DMS79 (cell line): ENCODE measurements around the gene COQ9.
"Not testable (repeated sequence)": the region's sequence is repeated elsewhere in the genome, so short reads cannot be mapped to it uniquely, and the experiment has no call there.

ENCODE experiments used
- DNase-seq: peaks from one replicate; lab custom pipeline; 2025; lab: John Stamatoyannopoulos, UW

The COQ9 gene

DNA sequence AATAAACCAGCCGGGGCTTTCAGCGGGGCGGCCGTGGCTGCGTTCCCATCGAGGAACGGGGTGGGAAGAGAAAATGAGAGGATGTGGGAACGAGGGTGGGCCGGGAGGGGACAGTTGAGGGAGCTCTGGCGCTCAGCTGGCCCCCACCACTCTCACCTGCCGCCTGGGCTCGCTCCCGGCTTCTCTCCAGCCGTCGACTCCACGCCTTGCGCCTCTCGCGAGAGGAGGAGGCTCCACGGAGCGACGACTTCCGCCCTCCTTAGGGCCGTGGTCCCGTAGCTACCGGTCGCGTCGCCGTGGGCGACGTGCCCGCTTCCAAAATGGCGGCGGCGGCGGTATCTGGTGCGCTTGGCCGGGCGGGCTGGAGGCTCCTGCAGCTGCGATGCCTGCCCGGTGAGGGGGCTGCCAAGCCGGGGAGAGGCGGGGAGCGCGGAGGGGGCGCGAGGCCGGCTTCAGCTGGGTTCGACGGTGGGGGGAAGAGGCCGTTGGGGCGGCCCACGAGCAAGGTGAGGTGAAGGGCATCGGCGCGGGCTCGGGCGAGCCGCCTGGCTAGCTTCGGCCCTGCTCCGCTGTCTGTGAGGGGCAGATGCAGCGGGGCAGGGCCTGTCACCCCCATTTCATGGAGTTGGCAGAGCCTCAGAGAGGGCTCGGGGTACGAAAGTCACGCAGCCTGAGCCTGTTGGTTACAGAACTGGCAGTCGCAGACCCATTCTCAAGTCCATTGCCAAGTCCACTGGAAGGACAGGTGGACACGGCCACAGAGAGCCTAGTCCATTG, at the start of gene COQ9, which contains the start of gene CIAPIN1:
Gene COQ9, plus strand, starts transcription at position 294 of the 777 bp plus-strand sequence. Its CDS starts 27 bp downstream, at position 321.
Gene CIAPIN1, minus strand, starts transcription at position 200 of the 777 bp plus-strand sequence. CDS start 6,457 bp downstream, outside the sequence.
- peak; percentile 57 for DNase-seq

DNA sequence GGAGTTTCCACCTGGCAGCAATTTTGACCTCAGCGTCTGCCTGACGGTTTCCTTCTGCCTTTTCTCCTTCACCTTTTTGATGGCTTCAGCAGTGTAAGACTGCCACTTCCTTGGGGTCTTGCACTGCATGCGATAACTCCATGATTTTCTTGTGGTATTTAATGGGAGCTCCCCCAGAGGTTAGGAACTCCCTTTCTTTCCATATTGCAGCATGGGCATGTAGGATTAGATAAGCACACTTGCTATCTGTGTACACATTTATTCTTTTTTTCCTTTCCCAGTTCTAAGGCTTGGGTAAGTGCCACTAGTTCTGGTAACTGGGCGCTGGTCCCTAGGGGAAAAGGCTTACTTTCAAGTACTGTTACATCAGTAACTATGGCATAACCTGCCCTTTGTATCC, 49.8 kb upstream of the COQ9 start:
- DNase-seq, result not testable (repeated sequence)

DNA sequence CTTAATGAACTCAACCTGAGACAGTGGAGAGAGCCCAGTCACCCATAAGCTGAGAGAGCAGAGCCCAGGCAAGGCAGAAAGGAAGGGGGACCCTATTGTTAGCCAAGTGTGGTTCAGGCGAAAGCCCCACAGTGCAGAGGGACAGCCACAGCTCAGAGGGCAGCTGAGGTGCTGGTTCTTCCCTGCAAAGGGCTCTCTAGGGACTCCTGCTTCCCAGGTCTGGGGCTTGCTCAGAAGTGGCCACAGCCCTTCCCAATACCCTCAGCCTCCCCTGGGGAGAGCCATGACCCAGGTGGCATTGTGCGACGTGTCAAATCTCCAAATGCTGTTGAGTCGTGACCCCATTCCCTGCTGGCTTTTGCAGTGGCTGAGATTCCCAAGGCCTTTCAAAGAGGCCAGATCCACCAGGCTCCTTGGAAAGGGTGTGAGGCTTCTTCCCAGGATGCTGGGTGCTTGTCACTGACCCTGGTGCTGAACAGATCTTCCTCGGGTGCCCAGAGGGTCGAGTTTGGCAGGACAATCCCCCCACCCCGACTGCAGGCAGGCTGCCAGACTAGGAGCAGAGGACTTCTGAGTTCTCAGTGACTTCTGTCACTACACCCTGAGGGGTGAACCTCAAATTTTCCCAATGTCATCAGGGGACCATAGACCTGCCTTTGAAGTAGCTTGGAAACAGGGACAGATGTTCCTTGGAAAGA, 45.2 kb upstream of the COQ9 start:
- DNase-seq, result no peak

DNA sequence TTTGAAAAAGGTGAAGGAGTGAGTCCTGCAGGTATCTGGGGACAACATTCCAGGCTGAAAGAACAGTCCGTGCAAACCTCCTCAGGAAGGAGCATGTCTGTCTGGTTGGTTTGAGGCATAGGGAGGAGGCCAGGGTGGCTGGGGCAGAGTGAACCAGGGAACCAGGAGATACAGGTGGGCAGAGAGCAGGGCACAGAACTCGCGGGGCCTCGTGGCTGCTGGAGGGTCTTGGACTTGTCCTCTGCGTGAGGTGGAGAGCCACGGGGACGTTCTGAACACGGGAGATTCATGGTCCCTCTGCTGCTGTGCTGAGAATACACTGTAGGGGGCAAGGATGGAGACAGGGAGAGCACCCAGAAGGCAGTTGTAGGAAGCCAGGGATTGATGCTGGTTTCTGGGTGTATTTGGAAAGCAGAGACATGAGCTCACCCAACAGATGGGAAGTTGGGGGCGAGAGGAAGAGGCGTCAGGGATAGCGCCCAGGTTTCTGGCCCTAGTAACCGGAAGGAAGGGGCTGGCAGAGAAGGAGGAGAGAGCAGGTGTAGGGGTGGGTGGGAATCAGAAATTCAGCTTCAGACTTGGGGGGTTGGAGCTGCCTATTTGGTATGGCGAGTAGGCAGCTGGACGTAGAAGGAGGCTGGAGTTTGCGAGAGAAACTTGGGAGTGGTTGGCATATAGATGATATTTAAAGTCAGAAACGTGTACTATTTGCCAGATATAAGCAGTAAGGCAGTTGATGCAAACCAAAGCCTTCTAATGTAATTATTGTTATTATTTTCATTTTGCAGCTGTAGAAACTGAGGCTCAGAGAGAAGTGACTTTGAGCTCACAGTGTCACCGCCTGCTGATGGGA, 43.1 kb upstream of the COQ9 start, which contains the start of gene CCL17:
Gene CCL17, plus strand, starts transcription at position 803 of the 853 bp plus-strand sequence. CDS start 9,166 bp downstream, outside the sequence.
- DNase-seq, result no peak

- no peak for DNase-seq
These were observed 42.2 kb upstream of the COQ9 start for GRCh38 chr16:57405097-57405496.

DNA sequence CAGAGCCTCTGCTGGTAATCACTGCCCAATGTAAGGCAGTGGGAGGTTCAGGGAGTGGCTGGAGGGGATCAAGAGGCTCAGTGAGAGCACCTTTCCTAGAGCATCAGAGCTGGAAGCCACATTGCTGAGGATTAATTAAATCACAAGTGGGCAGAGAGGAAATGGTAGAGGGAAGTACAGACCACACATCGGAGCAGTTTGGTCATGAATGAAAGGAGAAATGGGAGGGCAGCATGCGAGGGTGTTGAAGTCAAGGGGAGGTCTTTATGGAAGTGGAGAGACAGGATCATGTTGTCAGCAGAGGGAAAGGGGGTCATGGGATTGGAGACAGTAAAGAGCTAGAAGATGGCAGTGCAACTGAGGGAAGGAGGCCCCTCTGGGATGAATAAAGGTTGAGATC, 40.4 kb upstream of the COQ9 start:
- DNase-seq, result no peak

DNA sequence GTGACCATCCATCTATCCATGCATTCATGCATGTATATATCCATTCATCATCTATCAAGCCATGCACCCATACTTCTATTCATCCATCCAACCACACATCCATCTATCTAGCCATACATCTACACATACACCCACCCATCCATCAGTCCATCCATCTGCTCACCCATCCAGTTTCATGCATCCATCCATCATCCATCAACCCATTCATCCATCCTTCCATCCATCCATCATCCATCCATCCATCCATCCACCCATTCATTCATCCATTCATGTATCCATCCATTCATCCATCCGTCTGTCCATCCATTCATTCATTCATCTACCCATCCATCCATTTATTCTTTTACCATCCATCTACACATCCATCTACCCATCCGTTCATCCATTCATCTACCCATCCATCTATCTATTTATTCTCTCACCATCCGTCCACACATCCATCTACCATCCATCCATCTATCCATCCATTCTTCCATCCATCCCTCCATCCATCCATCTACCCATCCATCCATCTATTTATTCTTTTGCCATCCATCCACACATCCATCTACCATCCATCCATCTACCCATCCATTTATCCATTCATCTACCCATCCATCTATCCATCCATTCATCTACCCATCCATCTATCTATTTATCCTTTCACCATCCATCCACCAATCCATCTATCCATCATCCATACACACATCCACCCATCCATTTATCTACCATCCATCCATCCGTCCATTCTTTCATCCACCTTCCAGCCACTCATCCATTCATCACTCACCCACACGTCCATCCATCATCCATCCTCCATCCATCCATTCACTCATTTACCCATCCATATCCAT, 39.5 kb upstream of the COQ9 start:
- no peak for DNase-seq

- DNase-seq, result no peak
These were observed 38.2 kb upstream of the COQ9 start for GRCh38 chr16:57409065-57409464.

- DNase-seq, result no peak
These were observed 37.2 kb upstream of the COQ9 start for GRCh38 chr16:57409870-57410587.

DNA sequence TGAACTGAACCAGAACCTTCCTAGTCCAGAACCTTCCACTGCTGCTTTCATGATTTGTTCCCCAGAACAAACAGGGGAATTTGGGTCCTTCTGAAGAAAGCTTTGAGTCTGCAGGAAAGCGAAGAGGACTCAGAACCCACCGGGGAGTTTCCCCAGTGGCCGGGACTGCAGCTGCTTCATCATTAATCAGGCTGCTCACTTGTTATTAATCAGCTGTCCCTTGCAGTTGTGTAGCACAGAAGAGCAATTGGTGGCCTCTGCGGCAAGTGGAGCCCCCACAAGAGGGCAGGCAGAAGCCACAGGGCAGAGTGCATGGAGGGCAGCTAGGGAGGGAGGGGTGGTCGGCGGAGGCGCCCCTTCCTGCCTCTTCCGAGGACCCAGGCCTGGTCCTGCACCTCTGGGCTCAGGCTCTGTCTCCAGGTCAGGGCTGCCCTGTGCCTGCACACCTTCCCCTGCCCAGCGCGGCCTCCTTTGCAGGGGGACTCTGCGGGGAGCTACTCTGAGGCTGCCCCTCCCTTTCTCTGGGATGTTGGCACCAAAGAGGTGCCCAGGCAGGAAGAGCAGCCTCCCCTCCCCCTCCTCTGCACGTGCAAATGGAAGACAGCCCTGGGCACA, 35.8 kb upstream of the COQ9 start:
- DNase-seq, result no peak

DNA sequence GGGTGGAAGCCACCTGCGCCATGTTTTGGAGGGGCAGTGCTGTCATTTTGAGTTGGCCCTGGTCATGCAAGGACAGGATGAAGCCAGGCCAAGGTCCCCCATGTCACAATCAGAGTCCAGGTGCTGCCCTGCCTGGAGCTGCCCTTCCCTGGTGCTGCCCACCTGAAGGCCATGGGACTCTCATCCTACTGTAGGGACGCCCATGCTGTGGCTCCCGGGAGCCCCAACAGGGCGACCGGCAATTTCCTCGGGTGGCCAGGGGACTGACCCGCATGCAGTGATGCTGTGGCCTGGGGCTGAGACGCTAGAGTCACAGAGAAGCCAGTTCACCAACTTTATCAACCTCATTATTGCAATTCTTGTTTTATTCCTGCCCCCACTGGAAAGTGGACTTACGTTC, 34.7 kb upstream of the COQ9 start:
- no peak for DNase-seq

DNA sequence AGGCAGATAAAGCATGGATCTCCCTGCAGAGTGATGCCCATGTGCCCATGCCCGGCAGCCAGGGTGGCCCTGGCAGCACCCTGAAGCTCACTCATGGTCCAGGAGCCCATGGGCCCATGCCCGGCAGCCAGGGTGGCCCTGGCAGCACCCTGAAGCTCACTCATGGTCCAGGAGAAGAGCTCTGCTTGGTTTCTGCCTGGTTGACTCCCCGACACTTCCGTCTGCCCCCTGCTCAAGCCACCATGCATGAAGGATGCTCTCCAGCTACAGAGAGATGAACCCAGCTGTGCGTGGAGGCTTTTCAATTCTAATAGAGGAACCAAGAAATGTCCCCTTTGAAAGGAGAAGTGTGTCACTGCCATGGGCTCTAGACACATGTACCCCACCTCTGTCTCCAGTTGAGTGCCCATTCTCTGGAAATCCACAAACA, 34.0 kb upstream of the COQ9 start:
- no peak for DNase-seq

DNA sequence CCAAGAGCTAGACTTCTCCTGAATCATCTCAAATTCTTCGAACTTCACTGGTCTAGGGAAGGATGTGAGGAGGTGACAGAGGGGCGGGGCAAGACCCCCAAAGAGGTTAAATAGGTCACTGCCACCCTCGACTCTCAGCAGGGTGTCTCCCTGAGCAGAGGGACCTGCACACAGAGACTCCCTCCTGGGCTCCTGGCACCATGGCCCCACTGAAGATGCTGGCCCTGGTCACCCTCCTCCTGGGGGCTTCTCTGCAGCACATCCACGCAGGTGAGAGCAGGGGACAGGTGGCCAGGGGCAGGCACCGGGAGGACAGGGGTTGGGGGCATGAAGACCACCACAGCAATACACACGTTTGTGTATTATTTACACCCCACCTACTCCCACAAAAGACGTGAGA, 33.5 kb upstream of the COQ9 start:
- DNase-seq, result no peak

DNA sequence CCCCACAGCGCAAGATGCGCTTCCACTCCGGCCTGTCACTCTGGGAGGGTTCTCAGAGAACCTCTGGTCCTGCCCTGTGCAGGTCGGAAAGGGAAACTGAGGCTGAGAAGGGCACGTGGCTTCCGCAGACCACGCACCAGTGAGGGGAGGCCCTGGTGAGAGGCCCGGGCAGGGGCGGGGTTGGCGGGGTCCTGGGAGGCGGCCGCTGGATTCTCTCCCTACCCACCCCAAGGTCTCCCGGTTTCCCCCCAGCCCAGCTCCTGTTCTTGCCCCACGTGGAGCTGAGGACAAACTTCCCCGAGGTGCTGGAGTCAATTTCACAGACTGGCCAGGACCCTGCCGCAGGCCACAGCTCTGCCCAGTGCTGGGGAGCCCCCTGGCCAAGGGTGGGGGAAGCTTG, 31.2 kb upstream of the COQ9 start:
- no peak for DNase-seq

DNA sequence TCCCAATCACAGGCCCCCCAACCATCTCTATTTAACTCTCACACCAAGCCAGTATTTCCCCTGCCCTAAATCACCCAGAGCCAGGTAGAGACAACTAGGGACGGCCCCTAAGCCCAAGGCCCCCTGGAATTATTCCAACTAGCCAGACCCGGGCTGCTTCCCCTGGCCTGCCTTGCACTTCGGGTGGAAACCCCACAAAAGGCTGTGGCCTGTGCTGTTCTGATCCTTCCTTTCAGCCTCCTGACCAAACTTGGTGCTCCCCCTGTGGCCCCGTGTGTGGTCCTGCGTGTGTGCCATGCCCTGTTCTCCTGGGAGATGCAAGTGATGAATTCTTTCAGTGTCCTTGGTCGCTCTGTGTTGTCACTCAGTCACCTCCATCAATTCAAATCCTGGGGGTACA, 27.8 kb upstream of the COQ9 start:
- DNase-seq, result no peak

DNA sequence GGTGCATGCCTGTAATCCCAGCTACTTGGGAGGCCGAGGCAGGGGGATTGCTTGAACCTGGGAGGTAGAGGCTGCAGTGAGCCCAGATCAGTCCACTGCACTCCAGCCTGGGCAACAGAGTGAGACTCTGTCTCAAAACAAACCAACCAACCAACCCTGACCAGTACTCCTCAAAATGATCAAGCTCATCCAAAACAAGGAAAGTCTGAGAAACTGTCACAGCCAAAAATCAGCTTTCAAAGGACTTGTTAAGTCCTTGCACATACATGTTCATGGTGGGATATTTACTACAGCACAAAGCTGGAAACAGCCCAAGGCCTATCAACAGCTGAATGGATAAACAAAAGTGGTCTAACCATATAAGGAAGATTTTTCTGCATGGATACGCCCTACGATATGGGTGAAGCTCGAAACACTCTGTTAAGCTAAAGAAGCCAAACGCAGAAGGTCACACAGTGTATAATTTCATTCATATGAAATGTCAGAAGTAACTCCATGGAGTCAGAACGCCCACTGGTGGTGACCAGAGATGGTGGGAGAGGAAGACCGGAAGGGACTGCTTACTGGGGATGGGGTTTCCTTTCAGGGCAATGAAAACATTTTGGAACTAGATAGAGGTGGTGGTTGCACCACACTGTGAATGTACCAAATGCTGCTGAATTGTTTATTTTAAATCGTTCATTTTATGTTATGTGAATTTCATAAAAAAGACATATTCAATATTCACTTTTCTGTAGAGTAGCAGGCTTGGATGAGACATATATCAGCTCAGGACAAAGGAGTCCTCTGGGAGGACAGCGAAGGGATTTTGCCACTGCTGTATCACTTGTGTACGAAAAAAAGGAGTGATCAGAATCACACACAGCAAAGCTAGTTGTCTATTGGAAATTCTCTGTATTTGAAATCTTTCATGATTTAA, 25.0 kb upstream of the COQ9 start:
- DNase-seq, result no peak

DNA sequence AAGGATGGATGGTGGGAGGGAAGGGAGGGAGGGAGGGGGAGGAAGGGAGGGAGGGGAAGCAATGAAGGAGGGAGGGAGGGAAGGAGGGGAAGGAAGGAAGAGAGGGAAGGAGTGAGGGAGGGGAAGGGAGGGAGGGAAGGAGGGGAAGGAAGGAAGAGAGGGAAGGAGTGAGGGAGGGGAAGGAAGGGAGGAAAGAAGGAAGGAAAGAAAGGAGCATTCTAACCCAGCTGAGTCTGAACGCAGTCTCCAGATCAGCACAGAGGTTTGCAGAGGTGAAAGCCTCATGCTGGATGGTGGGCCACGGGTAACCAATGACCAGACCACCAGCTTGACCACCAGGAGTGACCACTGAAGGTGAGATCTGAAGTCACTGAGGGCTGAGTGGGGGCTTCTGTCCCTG, 24.1 kb upstream of the COQ9 start:
- DNase-seq, result no peak

GRCh38 chr16:57424583-57424982, 22.7 kb upstream of the COQ9 start:
- DNase-seq, result no peak

DNA sequence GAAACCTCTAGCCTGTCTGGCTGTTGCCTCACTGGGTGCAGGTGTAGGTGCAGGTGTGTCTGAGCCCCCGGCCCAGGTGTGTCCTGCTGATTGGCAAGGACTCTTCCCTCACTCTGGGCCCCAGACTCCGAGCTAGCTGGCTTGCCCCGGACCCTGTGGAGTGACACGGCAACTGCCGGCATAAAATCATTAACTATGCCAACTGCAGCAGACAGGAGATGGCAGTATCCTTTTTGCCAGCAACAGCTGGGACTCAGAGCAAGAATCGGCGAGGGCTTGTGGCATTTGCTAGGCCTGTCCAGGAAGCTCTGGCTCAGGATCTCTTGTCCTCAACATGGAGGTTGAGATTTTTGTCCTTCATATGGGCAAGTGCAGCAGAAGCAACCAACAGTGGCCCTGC, 20.9 kb upstream of the COQ9 start:
- DNase-seq, result no peak
